Esophagus squamous epithelium (tissue), 4 donors: ENCODE data around the gene ADRA1B.

Experiments used
- POLR2A ChIP-seq, 4 donors: fragments of 450-650 bp; IDR thresholded peaks; one replicate each; pipeline ENCODE4 v1.6.1; 2017; ENCODE audit warnings: antibody characterized with exemption in 4 of 4, mild to moderate bottlenecking in 4 of 4, moderate library complexity in 3 of 4
- TF ChIP-seq, protein P1 (sequence below), 6 experiments: fragments of 450-650 bp in 4 of 6; fragments of 200-600 bp in 2 of 6; sonication (generic) in 2 of 6; IDR thresholded peaks; one replicate each; pipeline ENCODE4 v1.5.1; 2016 to 2019; ENCODE audit warnings: antibody characterized with exemption in 6 of 6, mild to moderate bottlenecking in 4 of 6, moderate library complexity in 4 of 6

DNA sequence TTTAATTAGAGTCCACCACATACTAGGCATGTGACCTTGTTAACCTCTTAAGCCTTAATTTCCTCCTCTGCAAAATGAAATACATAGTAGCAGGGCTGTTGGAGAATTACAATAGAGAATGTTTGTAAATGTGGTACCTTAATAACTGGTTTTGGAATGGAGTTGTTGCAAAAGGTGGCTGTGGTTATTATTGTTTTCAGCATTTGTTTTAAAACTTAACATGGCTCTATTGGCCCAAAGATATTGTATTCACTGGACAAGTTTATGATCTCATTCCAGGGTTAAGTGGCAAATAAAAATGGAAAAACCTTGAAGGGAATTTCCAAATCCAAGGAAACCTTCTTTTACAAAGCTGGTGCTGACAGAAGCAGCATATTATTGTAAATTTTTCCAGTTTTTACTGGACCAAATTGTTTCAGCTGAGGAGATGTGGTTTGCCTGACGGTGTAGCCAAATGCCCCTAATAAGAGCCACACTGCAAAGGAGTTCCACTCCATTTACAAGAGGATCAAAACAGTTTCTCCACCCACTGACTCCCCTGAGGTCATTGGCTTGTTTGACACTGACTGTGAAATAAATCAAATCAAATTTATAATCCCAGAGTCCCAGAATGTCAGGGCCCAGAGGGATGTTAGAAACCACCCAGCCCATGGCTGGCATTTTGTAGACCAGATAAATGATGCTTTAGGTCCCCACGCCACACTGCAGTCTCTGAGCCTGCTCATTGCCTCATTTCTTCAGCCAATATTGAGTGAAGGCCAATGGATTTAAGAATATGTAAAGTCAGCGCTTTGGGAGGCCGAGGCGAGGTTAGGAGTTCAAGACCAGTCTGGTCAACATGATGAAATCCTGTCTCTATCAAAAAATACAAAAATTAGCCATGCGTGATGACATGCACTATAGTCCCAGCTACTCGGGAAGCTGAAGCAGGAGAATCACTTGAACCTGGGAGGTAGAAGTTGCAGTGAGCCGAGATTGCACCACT lies 45.2 kb downstream of the ADRA1B start:
- no peak for TF ChIP-seq POLR2A (IDR thresholded peaks at IDR 0.05)
- TF ChIP-seq, protein P1, sequence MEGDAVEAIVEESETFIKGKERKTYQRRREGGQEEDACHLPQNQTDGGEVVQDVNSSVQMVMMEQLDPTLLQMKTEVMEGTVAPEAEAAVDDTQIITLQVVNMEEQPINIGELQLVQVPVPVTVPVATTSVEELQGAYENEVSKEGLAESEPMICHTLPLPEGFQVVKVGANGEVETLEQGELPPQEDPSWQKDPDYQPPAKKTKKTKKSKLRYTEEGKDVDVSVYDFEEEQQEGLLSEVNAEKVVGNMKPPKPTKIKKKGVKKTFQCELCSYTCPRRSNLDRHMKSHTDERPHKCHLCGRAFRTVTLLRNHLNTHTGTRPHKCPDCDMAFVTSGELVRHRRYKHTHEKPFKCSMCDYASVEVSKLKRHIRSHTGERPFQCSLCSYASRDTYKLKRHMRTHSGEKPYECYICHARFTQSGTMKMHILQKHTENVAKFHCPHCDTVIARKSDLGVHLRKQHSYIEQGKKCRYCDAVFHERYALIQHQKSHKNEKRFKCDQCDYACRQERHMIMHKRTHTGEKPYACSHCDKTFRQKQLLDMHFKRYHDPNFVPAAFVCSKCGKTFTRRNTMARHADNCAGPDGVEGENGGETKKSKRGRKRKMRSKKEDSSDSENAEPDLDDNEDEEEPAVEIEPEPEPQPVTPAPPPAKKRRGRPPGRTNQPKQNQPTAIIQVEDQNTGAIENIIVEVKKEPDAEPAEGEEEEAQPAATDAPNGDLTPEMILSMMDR (IDR thresholded peaks at IDR 0.05) = no peak
